Nephron (organoid): ENCODE results near the gene DBNDD2.
A peak's percentile ranks its signal among the peaks of the same experiment; 100 is the strongest.

Experiments
- H3K27ac Mint-ChIP-seq, 3 experiments: 2 replicates each; pipeline ENCODE4 v1.8.0; 2020; ENCODE audit warnings: mixed read lengths in 3 of 3, mild to moderate bottlenecking in 2 of 3, moderate library complexity in 1 of 3
- H3K27me3 Mint-ChIP-seq: 2 replicates; pipeline ENCODE4 v1.8.0; 2021; ENCODE audit warnings: low read depth, mild to moderate bottlenecking, moderate library complexity, mixed read lengths
- H3K36me3 Mint-ChIP-seq: 2 replicates; pipeline ENCODE4 v1.8.0; 2020; ENCODE audit warnings: low read depth, mixed read lengths
- H3K4me1 Mint-ChIP-seq: 2 replicates; pipeline ENCODE4 v1.8.0; 2020; ENCODE audit warnings: mixed read lengths
- H3K4me3 Mint-ChIP-seq, 3 experiments: 2 replicates each; pipeline ENCODE4 v1.8.0; 2020; ENCODE audit warnings: mild to moderate bottlenecking in 3 of 3, mixed read lengths in 3 of 3, moderate library complexity in 2 of 3
- H3K9me3 Mint-ChIP-seq: 2 replicates; pipeline ENCODE4 v1.8.0; 2020; ENCODE audit warnings: mixed read lengths
- CTCF ChIP-seq, 3 experiments: fragments of 200-600 bp; sonication (generic); IDR thresholded peaks; one replicate each; pipeline ENCODE4 v1.5.0; 2021; ENCODE audit warnings: antibody characterized with exemption in 3 of 3; ENCODE audit not compliant: unreplicated experiment in 3 of 3

The DBNDD2 gene

GRCh38 chr20:45459606-45460005, 51.5 kb downstream of the DBNDD2 start:
- H3K9me3 Mint-ChIP-seq = no peaks in the 10 kb centered on the region
- no peaks in the 10 kb centered on the region for H3K36me3 Mint-ChIP-seq
- H3K27me3 Mint-ChIP-seq = peaks cover 3% of the 10 kb centered on the region
- H3K27ac Mint-ChIP-seq = no peak overlapping the region
- TF ChIP-seq CTCF (IDR thresholded peaks at IDR 0.05; ENCODE audit: unreplicated experiment in 3 of 3) = peak in 2 of 3 experiments; percentile 17 to 31
- H3K4me3 Mint-ChIP-seq = no peak overlapping the region
- no peaks in the 10 kb centered on the region for H3K4me1 Mint-ChIP-seq
